Fibroblast of gingiva (primary cell): ENCODE measurements around the gene LMO7.

ENCODE experiments used
- DNase-seq: peaks from one replicate; pipeline ENCODE4 v3.0.0-alpha.2; 2011; ENCODE audit warnings: low read depth

Gene LMO7

DNA sequence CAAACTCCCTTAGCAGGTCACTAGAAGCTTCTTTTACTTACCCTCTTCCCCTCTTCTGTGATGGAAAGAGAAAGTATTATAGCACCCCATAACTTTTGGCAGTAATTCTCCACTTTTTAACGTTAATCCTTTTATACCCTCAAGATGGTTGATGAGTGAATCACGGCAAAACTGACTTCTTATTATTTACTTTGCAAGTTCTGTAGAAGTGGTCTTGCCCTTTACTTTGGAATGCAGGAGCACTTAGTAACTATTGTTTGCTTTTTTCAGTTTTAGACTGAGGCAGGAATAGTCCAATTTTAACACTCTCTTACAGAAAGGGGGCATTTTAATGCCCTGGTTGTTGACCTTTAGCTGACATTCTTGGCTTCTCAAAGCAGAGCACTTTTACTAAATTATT is 260.1 kb downstream of the LMO7 start:
- DNase-seq = no peak

DNA sequence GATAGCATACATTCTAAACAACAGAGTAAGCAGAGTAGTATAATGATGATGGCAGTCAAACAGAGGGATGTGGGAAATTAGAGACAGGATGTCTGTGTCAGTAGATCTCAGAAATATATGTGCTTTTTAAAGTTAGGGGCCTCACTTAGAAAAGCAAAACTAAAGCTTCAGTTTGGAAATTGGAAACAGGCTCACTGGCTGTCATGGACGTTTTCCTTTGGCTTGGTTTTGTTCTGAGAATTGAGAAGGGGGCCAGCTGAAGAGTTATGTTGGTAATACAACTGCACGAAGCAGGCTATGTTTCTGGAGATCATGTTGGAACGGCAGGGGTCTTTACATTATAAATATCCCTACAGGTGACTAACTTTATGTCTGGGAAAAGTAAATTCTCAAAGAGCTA is 261.3 kb downstream of the LMO7 start:
- DNase-seq = no peak

DNA sequence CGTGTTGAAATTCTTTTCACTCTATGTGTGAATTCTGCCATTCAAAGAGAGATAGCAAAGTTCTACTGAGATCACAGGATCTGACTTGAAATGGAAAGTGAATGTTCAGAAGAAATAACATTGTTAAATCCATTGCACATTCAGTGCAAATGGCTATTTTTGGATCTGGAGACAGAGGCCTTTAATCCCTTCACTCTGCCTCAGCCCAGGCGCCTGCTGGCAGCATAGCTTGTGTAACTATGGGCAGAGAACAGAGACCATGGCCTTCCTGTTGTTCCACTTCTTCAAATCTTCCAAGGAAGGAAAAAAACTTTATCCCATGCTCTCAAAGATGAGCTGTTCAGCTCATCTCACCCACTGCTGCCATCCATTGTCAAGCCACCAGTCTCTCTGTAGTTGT is 265.4 kb downstream of the LMO7 start:
- no peak for DNase-seq

DNA sequence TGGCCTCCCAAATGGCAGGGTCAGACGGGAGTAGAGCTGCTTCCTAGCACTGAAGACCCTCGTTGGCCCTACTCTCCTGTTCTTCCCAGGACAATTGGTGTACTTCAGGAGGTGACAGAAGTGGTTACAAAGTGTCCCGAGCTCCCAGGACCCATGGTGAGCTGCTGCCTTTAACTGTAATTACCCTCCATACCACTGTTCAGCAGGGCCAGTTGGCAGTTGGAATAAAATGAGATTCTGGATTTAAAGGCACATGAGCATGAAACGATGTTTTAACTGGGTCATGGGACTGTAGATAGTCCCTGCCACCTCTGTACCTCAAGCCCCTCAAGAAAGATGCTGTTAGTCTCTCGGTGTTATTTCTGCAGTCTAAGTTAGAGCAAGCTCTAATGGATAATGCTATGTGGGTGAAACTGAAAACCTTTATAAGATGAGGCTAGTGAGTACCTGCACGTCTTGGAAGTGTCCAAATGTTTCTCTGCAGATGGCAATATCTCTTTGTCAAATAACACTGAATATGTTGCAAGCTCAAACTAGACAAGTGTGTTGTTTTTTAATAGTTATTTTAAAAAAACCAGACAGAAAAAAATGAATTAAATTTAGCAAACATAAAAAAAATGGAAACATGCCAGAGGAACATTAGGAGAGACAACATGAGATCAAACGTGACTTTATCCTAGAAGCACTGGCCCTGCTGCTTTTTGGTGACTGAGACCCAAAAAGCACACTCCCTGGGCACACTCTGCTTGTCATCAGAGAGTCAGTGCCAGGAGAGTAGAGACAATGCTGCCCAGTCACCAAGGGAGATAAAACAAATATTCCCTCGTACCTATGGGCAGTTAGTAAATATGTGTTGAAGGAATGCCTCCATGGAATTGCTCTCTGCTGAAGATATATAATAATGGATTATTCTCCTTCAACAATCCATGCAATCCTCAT is 266.3 kb downstream of the LMO7 start:
- DNase-seq = no peak

DNA sequence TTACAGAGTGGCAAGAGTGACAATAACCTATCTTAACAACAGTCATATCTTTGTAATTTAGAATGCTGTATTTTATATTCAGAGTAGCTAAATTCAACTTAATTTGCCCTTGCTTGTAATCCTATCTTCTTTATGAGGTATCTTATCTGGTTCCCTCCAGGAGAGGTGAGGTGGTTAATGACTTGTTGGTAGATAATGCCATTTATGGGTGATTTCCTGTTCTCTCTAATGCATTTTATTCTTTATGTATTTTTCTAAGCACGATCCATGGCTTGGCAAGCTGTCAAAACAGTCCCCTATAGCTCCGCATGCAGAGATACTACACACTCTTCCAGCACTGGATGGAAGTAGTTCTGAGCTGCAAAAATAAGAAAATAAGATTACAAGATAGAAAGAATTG is 267.9 kb downstream of the LMO7 start:
- no peak for DNase-seq

DNA sequence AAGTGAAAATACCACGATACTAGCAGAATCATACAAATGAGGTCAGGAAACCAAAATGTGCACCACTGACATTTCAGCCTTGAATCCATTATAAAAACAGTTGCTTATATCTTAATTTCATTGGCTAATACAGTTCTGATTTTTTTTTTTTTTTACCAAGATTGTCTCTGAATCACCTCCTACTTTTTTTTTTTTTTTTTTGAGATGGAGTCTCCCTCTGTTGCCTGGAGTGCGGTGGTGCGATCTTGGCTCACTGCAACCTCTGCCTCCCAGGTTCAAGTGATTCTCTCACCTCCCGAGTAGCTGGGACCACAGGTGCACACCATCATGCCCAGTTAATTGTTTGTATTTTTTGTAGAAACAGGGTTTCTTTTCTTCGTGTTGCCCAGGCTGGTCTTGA is 270.2 kb downstream of the LMO7 start:
- DNase-seq = no peak

DNA sequence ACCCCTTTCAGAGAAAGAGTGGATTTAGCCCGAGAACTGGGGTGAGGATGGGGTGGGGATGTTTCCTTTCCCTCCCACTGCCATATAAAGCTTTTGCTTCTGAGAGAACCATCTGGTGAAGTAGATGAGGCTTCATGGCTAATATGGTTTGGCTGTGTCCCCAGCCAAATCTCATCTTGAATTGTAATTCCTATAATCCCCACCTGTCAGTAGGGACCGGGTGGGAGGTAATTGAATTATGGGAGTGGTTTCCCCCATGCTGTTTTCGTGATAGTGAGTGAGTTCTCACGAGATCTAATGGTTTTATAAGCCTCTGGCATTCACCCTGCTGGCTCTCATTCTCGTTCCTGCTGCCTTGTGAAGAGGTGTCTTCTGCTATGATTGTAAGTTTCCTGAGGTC is 270.9 kb downstream of the LMO7 start:
- no peak for DNase-seq

DNA sequence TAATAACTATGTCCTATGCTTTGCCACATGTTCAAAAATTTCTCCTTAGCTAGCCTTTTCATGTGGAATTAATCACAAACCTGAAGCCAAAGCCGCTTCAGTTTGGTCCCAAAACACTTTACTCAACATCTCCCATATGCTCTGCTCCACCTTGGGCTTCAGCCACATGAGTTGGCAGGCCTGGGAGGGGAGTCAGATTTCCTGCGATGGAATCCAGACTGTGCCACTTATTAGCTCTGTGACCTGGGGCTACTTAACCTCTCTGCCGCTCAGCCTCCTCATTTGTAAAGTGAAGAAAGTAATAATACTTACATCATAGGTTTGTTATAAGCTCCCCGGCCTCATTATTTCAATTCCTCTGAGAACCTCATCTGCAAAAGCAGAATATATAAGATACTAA is 272.0 kb downstream of the LMO7 start:
- DNase-seq = peak; percentile 77
